Adipocyte (in vitro differentiated cells): Measurements from ENCODE around the gene MECR.
"Not testable (repeated sequence)": the region's sequence is repeated elsewhere in the genome, so short reads cannot be mapped to it uniquely, and the experiment has no call there.

Experiments used
- DNase-seq: peaks from one replicate; pipeline ENCODE4 v3.0.0-alpha.2; 2015; ENCODE audit warnings: low read depth
- H3K27me3 ChIP-seq: replicated peaks from 2 replicates; pipeline ENCODE4 v1.7.0; 2013; ENCODE audit warnings: mild to moderate bottlenecking, low read length, moderate library complexity; ENCODE audit not compliant: control insufficient read depth, insufficient read depth
- H3K36me3 ChIP-seq: 2 replicates; pipeline ENCODE4 v1.7.0; 2013; ENCODE audit warnings: low read length, mild to moderate bottlenecking, moderate library complexity; ENCODE audit not compliant: control insufficient read depth, insufficient read depth, severe bottlenecking
- H3K4me1 ChIP-seq: 2 replicates; pipeline ENCODE4 v1.7.0; 2013; ENCODE audit warnings: mild to moderate bottlenecking, low read length, moderate library complexity; ENCODE audit not compliant: control insufficient read depth, insufficient read depth
- H3K4me3 ChIP-seq: 2 replicates; pipeline ENCODE4 v1.7.0; 2013; ENCODE audit warnings: mild to moderate bottlenecking, low read length, moderate library complexity
- H3K9ac ChIP-seq: 2 replicates; pipeline ENCODE4 v1.7.0; 2013; ENCODE audit warnings: mild to moderate bottlenecking, low read length, moderate library complexity
- H3K9me3 ChIP-seq: 2 replicates; pipeline ENCODE4 v1.7.0; 2013; ENCODE audit warnings: mild to moderate bottlenecking, low read length, moderate library complexity; ENCODE audit not compliant: control insufficient read depth

The MECR gene

DNA sequence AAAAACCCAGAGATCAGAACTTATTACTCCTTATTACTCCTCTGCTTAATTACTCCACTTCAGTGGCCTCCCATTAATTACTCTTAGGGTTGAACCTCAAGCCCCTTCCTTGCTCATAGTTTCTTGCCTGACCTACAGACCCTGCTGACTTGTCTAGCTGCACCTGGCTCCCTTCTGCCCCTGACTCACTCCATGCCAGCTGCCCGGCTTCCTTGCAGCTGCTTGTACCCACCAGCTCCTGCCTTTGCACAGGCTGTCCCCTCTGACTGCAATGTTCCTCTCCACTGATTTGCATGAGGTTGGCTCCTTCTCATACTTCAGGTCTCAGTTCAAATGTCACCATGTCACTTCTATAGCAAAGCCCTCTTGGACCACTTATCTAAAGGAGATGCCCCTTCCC, 3.7 kb upstream of the MECR start:
- Histone ChIP-seq H3K4me3 (no peak overlapping the region), H3K4me1 (peaks cover 41% of the 10 kb centered on the region), H3K36me3 (no peaks in the 10 kb centered on the region), H3K9me3 (no peaks in the 10 kb centered on the region), H3K27me3 (no peaks in the 10 kb centered on the region), H3K9ac (no peak overlapping the region)
- no peak for DNase-seq

DNA sequence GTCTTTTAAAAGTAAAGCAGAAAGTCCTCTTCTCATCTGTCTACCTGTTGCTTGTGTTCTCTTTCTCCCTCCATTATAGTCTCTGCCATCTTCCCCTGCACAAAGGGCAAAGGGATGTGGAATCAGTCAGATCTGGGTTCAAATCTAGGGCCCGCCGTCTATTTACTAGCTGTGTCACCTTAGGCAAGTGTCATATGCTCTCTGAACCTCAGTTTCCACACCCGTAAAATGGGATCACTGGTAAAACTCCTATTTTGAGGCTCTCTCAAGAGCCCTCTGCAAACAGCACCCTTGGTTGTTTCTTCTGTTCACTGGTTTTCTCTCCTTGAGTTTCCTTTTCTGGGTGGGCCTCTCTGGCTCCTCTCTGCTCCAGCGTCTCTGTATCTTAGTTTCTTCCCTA, 3.0 kb upstream of the MECR start:
- H3K27me3 ChIP-seq, result no peaks in the 10 kb centered on the region
- DNase-seq, result no peak

DNA sequence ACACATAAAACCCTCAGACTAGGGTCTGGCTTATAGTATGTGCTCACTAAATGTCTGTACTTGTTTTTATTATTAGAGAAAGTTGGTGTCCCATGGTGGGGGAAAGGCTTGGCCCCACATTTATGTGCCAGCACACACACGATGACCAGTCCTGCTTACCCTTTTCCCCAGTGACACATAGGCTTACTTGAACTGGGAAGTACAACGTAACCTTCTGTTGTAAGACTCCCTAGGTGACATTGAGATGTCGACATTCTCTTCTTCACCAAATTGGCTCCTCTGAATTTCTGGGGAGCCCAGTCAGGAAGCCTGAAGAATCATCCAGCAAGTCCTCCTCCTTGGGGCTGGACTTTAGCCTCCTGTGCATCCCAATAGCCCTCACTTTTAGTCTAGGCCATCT, 1.7 kb upstream of the MECR start:
- Histone ChIP-seq H3K27me3 (no peaks in the 10 kb centered on the region), H3K4me1 (peaks cover 35% of the 10 kb centered on the region), H3K9me3 (no peaks in the 10 kb centered on the region), H3K9ac (no peak overlapping the region), H3K36me3 (no peaks in the 10 kb centered on the region), H3K4me3 (no peak overlapping the region)
- no peak for DNase-seq

More for the DNA sequence above, 3.0 kb upstream of the MECR start:
- Histone ChIP-seq H3K4me3 (no peak overlapping the region), H3K36me3 (no peaks in the 10 kb centered on the region), H3K9ac (no peak overlapping the region), H3K9me3 (no peaks in the 10 kb centered on the region), H3K4me1 (peaks cover 37% of the 10 kb centered on the region)

DNA sequence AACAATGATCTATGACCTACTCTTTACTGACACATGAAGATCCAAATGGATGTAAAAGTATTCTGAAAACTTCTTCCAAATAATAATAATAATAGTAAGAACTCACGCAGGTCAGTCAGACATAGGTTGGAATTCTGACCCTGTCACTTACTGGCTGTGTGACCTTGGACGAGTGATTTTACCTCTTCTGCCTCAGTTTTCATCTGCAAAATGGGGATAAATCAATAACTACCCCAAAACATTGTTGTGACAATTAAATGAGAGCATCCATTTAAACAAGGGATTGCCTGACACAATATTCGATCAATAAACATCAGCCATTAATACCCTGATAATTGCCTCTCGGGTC, 556 bp downstream of the MECR start:
- peak overlapping the region; percentile 87 for H3K9ac ChIP-seq
- no peaks in the 10 kb centered on the region for H3K27me3 ChIP-seq
- no peaks in the 10 kb centered on the region for H3K9me3 ChIP-seq
- DNase-seq, result no peak
- peaks cover 26% of the 10 kb centered on the region for H3K4me1 ChIP-seq
- H3K36me3 ChIP-seq, result peaks cover 1% of the 10 kb centered on the region
- H3K4me3 ChIP-seq, result peak overlapping the region; percentile 85

DNA sequence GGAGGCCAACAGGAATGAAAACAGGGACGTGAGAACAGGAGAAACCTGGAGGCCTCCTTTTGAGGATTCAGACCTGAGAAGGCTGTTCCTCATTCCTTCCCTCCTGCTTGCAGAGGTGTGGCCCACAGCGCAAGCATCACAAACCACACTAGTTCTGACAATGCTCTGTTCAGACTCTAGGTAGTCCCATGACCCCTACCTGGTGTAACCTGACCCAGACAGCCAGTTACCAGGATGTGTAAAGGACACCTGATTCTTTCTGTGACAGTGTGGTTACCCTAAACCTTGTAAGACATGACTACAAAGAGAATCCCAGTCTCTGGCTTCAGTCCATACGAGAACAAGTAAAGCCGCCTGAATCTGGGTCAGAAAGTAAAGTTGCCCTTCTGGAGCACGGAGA, 3.2 kb downstream of the MECR start:
- Histone ChIP-seq H3K36me3 (peaks cover 17% of the 10 kb centered on the region), H3K9me3 (no peaks in the 10 kb centered on the region), H3K4me3 (no peak overlapping the region), H3K27me3 (no peaks in the 10 kb centered on the region), H3K4me1 (peaks cover 26% of the 10 kb centered on the region), H3K9ac (no peak overlapping the region)
- DNase-seq, result no peak

DNA sequence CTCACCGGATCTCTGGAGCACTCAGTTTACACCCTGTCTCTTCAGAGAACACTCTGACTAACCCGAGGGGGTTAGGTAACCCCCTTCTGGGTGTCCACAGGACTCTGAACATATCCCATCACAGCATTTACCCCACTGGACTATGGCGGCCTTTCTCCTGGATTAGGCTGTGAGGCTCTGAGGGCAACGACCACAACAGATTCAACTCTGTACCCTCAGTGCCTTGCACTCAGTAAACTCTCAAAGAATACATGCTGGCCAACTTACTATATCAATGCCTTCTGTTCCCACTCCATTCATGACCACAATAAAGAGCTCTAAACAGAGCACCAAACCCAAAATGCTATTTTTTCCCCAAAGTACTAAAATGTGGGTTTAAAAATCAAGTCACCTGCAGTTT, 5.4 kb downstream of the MECR start:
- DNase-seq, result no peak
- Histone ChIP-seq H3K4me1 (peaks cover 20% of the 10 kb centered on the region), H3K4me3 (no peak overlapping the region), H3K27me3 (no peaks in the 10 kb centered on the region), H3K9me3 (no peaks in the 10 kb centered on the region), H3K9ac (no peak overlapping the region), H3K36me3 (peaks cover 24% of the 10 kb centered on the region)

DNA sequence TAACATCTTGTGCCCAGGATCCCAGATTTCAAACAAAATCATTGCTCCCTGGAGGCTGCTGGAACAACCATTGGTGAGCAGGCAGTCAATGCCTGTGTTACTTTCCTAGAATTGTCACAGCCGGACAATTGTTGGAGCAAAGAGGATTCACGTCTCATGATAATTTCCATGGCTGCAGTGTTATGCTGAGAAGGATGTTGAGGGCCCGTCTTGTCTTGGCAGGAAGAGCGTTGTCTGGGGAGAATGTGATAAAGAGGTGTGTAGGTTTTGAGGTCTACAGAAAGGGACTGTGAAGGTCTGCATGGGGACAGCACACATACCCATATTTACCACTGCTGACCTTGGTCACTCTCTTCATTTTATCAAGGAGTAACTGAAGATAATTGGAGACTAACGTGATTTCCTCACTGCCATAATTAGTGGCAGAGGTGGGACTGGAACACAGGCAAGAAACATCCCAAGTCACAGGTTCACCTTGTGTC, 6.3 kb downstream of the MECR start:
- H3K9me3 ChIP-seq, result no peaks in the 10 kb centered on the region
- H3K9ac ChIP-seq, result no peak overlapping the region
- no peak for DNase-seq
- H3K4me3 ChIP-seq, result no peak overlapping the region
- peaks cover 28% of the 10 kb centered on the region for H3K36me3 ChIP-seq
- H3K27me3 ChIP-seq, result no peaks in the 10 kb centered on the region
- peaks cover 11% of the 10 kb centered on the region for H3K4me1 ChIP-seq

DNA sequence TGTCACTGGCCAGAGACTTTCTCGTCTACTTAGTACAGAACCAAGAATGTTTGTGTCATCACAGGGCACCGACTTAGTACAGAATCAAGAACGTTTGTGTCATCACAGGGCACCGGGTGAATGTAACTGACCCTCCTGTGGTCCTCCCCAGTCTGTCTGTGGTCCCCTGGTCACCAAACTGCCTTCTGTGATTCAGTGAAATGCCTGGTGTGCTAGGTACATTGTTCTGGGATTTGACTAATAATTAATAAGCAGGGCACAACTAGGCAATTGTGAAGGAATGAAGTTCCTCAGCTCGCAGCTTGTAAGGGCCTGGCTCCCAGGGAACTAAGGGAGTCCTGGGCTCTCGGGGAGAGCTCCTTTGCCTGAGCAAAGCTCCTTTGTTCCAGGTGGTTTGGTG, 7.2 kb downstream of the MECR start:
- no peak for DNase-seq
- Histone ChIP-seq H3K4me3 (no peak overlapping the region), H3K36me3 (peaks cover 28% of the 10 kb centered on the region), H3K27me3 (no peaks in the 10 kb centered on the region), H3K9ac (no peak overlapping the region), H3K9me3 (no peaks in the 10 kb centered on the region), H3K4me1 (peaks cover 12% of the 10 kb centered on the region)

DNA sequence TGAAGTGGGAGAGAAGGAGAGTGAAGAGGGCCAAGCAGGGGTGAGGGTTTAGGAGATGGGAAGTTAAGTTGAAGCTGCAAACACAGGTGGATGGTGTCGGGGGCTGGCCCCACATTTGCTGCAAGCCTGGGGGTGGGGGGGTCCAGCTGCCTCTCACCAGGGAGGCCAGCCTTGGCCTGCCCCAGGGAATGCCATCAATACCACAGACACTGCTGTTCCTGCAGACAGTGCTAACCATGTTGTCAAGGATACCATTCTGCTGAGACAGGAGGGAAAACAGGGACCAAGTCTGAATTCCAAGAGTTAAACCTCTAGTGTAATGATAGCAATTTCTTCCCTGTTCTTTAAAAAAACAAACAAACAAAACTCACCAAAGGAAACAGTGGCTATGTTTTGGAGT, 8.0 kb downstream of the MECR start:
- Histone ChIP-seq H3K9ac (no peak overlapping the region), H3K36me3 (peaks cover 28% of the 10 kb centered on the region), H3K9me3 (no peaks in the 10 kb centered on the region), H3K4me3 (no peak overlapping the region), H3K27me3 (no peaks in the 10 kb centered on the region), H3K4me1 (peaks cover 17% of the 10 kb centered on the region)
- no peak for DNase-seq

DNA sequence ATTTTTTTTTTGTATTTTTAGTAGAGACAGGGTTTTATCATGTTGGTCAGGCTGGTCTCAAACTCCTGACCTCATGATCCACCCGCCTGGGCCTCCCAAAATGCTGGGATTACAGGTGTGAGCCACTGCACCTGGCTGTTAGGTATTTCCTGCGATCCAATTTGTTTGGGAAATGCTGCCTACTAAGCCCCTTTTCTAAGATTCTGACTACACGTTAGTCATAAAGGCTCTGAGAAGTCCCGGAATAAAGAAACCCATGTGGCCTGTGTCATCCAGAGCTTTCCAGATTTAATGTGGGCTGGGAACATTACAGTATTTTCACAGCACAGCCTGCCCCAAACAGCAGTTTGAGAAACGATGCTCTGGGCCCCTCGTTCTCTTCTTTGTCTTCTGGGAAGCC, 8.5 kb downstream of the MECR start:
- not testable (repeated sequence) for DNase-seq, H3K9me3 ChIP-seq, H3K9ac ChIP-seq, H3K27me3 ChIP-seq, H3K4me3 ChIP-seq
- Histone ChIP-seq H3K4me1 (peaks cover 17% of the 10 kb centered on the region), H3K36me3 (peaks cover 28% of the 10 kb centered on the region)

DNA sequence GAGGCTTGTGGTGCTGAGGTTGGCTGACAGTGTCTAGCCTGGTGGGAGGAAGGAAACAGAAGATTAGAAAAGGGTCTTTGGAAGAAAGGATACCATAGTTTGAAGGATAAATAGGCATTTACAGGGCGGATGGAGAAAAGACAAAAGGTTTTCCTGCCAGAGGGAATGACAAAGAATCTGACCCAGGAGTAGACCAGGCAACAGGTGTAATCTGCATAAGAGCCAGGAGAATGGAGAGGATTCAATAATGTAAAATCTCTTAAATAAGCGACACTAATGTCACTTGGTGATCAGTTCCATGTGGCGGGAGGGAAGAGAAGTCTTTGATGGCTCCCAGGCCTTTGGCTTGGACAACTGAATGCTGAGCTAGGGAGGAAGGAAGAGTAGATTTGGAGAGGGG, 9.4 kb downstream of the MECR start:
- Histone ChIP-seq H3K4me3 (no peak overlapping the region), H3K27me3 (no peaks in the 10 kb centered on the region), H3K4me1 (peaks cover 16% of the 10 kb centered on the region), H3K9ac (no peak overlapping the region), H3K9me3 (no peaks in the 10 kb centered on the region), H3K36me3 (peaks cover 28% of the 10 kb centered on the region)
- DNase-seq, result no peak

DNA sequence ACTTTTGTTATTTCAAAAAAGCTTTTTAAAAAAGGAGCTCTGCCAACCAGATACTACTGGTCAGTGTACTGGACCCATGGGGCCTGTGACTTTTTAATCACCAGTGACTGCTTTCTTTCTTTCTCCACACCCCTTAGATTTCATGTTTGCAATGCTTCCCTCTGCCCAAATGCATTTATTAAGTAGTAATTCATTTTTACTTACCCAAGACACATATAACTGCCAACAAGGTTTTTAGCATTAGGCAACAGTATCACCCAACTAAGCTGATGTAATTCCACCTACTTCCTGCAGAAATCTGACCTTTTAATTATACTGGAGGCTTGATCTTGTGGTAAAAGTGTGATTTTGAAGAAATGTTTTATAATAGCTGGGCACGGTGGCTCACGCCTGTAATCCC, 12.5 kb downstream of the MECR start:
- no peak for DNase-seq
- H3K9ac ChIP-seq, result no peak overlapping the region
- peaks cover 42% of the 10 kb centered on the region for H3K36me3 ChIP-seq
- no peaks in the 10 kb centered on the region for H3K9me3 ChIP-seq
- peaks cover 16% of the 10 kb centered on the region for H3K4me1 ChIP-seq
- no peak overlapping the region for H3K4me3 ChIP-seq
- H3K27me3 ChIP-seq, result no peaks in the 10 kb centered on the region
